ENCODE results near the gene KIF1B.
A peak's percentile ranks its signal among the peaks of the same experiment; 100 is the strongest.

KIF1B gene

GRCh38 chr1:10209905-10210810 lies at the start of gene KIF1B:
Gene KIF1B (plus strand): TSS chr1:10210570. CDS start chr1:10232329, 21,759 bp downstream.
- peak; percentile 92 for DNase-seq (ENCODE audit: low read depth)

- DNase-seq (ENCODE audit: low read depth), result no peak
These were observed 49.4 kb upstream of the KIF1B start for GRCh38 chr1:10160907-10161490.

GRCh38 chr1:10161541-10162290 lies 48.7 kb upstream of the KIF1B start:
- no peak for DNase-seq (ENCODE audit: low read depth)

- no peak for DNase-seq (ENCODE audit: low read depth)
These were observed 41.4 kb upstream of the KIF1B start for GRCh38 chr1:10168912-10169514.

- no peak for DNase-seq (ENCODE audit: low read depth)
These were observed 40.2 kb upstream of the KIF1B start for GRCh38 chr1:10170239-10170574.

- no peak for DNase-seq (ENCODE audit: low read depth)
These were observed 39.1 kb upstream of the KIF1B start for GRCh38 chr1:10171105-10171767.

- DNase-seq (ENCODE audit: low read depth), result no peak
These were observed 38.2 kb upstream of the KIF1B start for GRCh38 chr1:10171995-10172669.

GRCh38 chr1:10173582-10173981 lies 36.8 kb upstream of the KIF1B start:
- DNase-seq (ENCODE audit: low read depth), result no peak

GRCh38 chr1:10177876-10178275 lies 32.5 kb upstream of the KIF1B start:
- DNase-seq (ENCODE audit: low read depth), result no peak

- no peak for DNase-seq (ENCODE audit: low read depth)
These were observed 31.6 kb upstream of the KIF1B start for GRCh38 chr1:10178597-10179405.

GRCh38 chr1:10179406-10180091 lies 30.8 kb upstream of the KIF1B start:
- DNase-seq (ENCODE audit: low read depth), result no peak

- DNase-seq (ENCODE audit: low read depth), result no peak
These were observed 29.2 kb upstream of the KIF1B start for GRCh38 chr1:10181154-10181553.

- DNase-seq (ENCODE audit: low read depth), result no peak
These were observed 24.6 kb upstream of the KIF1B start for GRCh38 chr1:10185759-10186158.

- no peak for DNase-seq (ENCODE audit: low read depth)
These were observed 23.9 kb upstream of the KIF1B start for GRCh38 chr1:10186331-10187025.

- no peak for DNase-seq (ENCODE audit: low read depth)
These were observed 23.4 kb upstream of the KIF1B start for GRCh38 chr1:10187026-10187334.

GRCh38 chr1:10188133-10188650 lies 22.2 kb upstream of the KIF1B start:
- no peak for DNase-seq (ENCODE audit: low read depth)

GRCh38 chr1:10189659-10190058 lies 20.7 kb upstream of the KIF1B start:
- no peak for DNase-seq (ENCODE audit: low read depth)

- no peak for DNase-seq (ENCODE audit: low read depth)
These were observed 18.1 kb upstream of the KIF1B start for GRCh38 chr1:10192263-10192662.

GRCh38 chr1:10193288-10193687 lies 17.1 kb upstream of the KIF1B start:
- no peak for DNase-seq (ENCODE audit: low read depth)
